ENCODE measurements around the gene KLHL21. TPM values are rescaled to one million over a fixed set of nuclear protein-coding genes. Genes with fewer than 3 reads are reported as not detected.
"Not testable (repeated sequence)": the region's sequence is repeated elsewhere in the genome, so short reads cannot be mapped to it uniquely, and the experiment has no call there.

KLHL21 gene
- total RNA-seq, 2 donors from 2014 or later: 67.1 to 111 TPM

GRCh38 chr1:6570987-6571386 is 31.7 kb downstream of the KLHL21 start:
- no peak for DNase-seq (ENCODE audit: low spot score)
- Histone ChIP-seq H3K4me1 (replicated peaks) (no peaks in the 10 kb centered on the region), H3K9me3 (no peaks in the 10 kb centered on the region), H3K27ac (no peak overlapping the region), H3K27me3 (replicated peaks; ENCODE audit: insufficient read depth) (no peaks in the 10 kb centered on the region), H3K36me3 (no peaks in the 10 kb centered on the region), H3K4me3 (no peak overlapping the region)
- TF ChIP-seq POLR2AphosphoS5 (IDR thresholded peaks at IDR 0.05) (no peak), CTCF (IDR thresholded peaks at IDR 0.05) (no peak), POLR2A (IDR thresholded peaks at IDR 0.05) (no peak)
- 68% methylated on average over 5 of the region's 5 CpGs for WGBS
- intact Hi-C loops (cut with DNase I): loop anchor here (5.0 kb wide), 1 partner anchor 71 kb away; no protein-coding TSS in a partner anchor

GRCh38 chr1:6570100-6570499 is 32.6 kb downstream of the KLHL21 start:
- no peaks in the 10 kb centered on the region for H3K27me3 ChIP-seq (replicated peaks; ENCODE audit: insufficient read depth)
- DNase-seq (ENCODE audit: low spot score): no peak
- H3K9me3 ChIP-seq: no peaks in the 10 kb centered on the region
- H3K27ac ChIP-seq: no peak overlapping the region
- H3K4me1 ChIP-seq (replicated peaks): no peaks in the 10 kb centered on the region
- no peak overlapping the region for H3K4me3 ChIP-seq
- TF ChIP-seq POLR2AphosphoS5 (IDR thresholded peaks at IDR 0.05): no peak
- no peak for TF ChIP-seq CTCF (IDR thresholded peaks at IDR 0.05)
- no peak for TF ChIP-seq POLR2A (IDR thresholded peaks at IDR 0.05)
- WGBS: 56% methylated on average over 3 of the region's 3 CpGs
- no peaks in the 10 kb centered on the region for H3K36me3 ChIP-seq
- intact Hi-C loops (cut with DNase I): loop anchor here (5.0 kb wide), 1 partner anchor 72 kb away; no protein-coding TSS in a partner anchor

GRCh38 chr1:6569033-6569432 is 33.6 kb downstream of the KLHL21 start:
- intact Hi-C loops (cut with DNase I): no loop called here
- 92% methylated on average over 11 of the region's 11 CpGs for WGBS
- Histone ChIP-seq H3K4me3 (no peak overlapping the region), H3K36me3 (no peaks in the 10 kb centered on the region), H3K4me1 (replicated peaks) (no peaks in the 10 kb centered on the region), H3K27me3 (replicated peaks; ENCODE audit: insufficient read depth) (no peaks in the 10 kb centered on the region), H3K27ac (no peak overlapping the region), H3K9me3 (no peaks in the 10 kb centered on the region)
- DNase-seq (ENCODE audit: low spot score): no peak
- TF ChIP-seq POLR2A (IDR thresholded peaks at IDR 0.05) (no peak), CTCF (IDR thresholded peaks at IDR 0.05) (no peak), POLR2AphosphoS5 (IDR thresholded peaks at IDR 0.05) (no peak)

- no peak for DNase-seq (ENCODE audit: low spot score)
- no peak overlapping the region for H3K27ac ChIP-seq
- no peaks in the 10 kb centered on the region for H3K27me3 ChIP-seq (replicated peaks; ENCODE audit: insufficient read depth)
- no peaks in the 10 kb centered on the region for H3K36me3 ChIP-seq
- no peak overlapping the region for H3K4me3 ChIP-seq
- no peak for TF ChIP-seq CTCF (IDR thresholded peaks at IDR 0.05)
- TF ChIP-seq POLR2AphosphoS5 (IDR thresholded peaks at IDR 0.05): no peak
- TF ChIP-seq POLR2A (IDR thresholded peaks at IDR 0.05): no peak
- 61% methylated on average over 9 of the region's 9 CpGs for WGBS
- no peaks in the 10 kb centered on the region for H3K4me1 ChIP-seq (replicated peaks)
- intact Hi-C loops (cut with DNase I): no loop called here
- no peaks in the 10 kb centered on the region for H3K9me3 ChIP-seq
Observed at GRCh38 chr1:6560267-6560666, 42.4 kb downstream of the KLHL21 start.

- H3K27me3 ChIP-seq (replicated peaks; ENCODE audit: insufficient read depth); H3K4me1 ChIP-seq (replicated peaks); H3K9me3 ChIP-seq; DNase-seq (ENCODE audit: low spot score); intact Hi-C loops (cut with DNase I); H3K4me3 ChIP-seq; H3K36me3 ChIP-seq; H3K27ac ChIP-seq: not testable (repeated sequence)
- 86% methylated on average over 11 of the region's 11 CpGs for WGBS
Observed at GRCh38 chr1:6559161-6559560, 43.5 kb downstream of the KLHL21 start.

Data from prostate gland (tissue), 2 donors.